Non-pigmented ciliary epithelial cell (primary cell): ENCODE data around the gene CAMK1D.
"Not testable (repeated sequence)": the region's sequence is repeated elsewhere in the genome, so short reads cannot be mapped to it uniquely, and the experiment has no call there.

ENCODE experiments used
- DNase-seq: peaks from one replicate; pipeline ENCODE4 v3.0.0-alpha.2; 2010; ENCODE audit warnings: low read depth

The CAMK1D gene

DNA sequence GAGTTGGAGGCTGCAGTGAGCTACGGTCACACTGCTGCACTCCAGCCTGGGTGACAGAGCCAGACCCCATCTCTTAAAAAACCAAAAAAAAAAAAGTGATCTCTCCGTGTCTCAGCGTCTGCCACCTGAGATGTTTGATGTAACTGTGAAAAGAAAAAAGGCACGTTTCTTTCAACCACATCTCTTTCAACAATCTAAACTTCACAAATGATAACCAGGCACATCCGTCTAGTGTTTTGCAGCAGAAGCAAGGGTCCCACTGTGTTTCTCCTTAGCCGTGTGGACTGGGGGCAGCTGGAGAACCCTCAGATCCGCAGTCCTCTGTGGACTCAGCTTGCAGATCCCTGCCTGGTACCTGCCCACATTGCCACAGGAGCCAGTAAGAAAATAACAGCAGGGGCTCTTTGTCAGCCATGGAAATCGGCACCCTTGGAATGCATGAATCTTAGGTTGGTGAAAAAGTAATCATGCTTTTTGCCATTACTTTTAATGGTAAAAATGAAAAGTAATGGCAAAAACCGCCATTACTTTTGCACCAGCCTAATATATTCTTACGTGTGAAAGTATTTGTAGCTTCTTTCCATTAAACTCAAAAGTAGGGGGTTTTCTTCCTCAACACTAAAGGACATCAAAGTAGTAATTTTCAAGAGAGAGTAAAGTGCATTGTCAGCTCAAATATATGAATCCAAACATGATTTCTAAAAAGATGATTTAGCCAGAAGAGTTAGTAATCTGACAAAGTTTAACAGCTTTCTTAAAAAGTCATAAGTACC, 375.6 kb downstream of the CAMK1D start:
- DNase-seq, result no peak

- DNase-seq, result not testable (repeated sequence)
Measured at GRCh38 chr10:12725580-12725888, 376.2 kb downstream of the CAMK1D start.

- no peak for DNase-seq
Measured at GRCh38 chr10:12726971-12727831, 377.9 kb downstream of the CAMK1D start.

DNA sequence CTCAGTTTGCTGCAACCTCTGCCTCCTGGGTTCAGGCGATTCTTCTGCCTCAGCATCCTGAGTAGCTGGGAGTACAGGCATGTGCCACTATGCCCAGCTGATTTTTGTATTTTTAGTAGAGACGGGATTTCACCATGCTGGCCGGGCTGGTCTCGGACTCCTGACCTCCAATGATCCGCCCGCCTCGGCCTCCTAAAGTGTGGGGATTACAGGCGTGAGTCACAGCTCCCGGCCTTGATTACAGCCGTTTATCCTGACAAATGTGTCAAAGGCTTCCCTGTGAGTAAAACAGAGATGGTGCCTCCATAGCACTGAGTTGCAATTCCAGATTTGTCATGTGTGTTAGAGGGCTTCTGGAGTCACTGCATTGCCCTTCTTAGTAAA, 378.5 kb downstream of the CAMK1D start:
- no peak for DNase-seq

- no peak for DNase-seq
Measured at GRCh38 chr10:12728494-12728893, 379.1 kb downstream of the CAMK1D start.

DNA sequence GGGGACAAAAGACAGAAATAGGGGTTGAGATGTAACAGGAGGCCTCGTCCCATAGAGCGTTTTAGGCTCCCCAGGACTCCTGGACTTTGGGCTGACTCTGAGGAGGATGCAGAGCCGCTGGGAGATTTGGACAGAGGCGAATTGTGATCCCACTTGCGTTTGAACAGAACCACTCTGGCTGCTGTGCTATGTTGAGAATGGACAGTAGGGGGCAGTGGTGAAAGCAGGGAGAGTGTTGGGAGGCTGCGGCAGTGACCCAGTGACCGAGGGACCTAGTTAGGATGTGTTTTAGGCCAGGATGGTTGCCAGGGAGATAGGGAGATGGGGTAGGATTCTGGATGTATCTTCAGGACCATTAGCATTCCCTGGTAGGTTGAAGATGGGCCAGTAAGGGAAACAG, 380.5 kb downstream of the CAMK1D start:
- no peak for DNase-seq

DNA sequence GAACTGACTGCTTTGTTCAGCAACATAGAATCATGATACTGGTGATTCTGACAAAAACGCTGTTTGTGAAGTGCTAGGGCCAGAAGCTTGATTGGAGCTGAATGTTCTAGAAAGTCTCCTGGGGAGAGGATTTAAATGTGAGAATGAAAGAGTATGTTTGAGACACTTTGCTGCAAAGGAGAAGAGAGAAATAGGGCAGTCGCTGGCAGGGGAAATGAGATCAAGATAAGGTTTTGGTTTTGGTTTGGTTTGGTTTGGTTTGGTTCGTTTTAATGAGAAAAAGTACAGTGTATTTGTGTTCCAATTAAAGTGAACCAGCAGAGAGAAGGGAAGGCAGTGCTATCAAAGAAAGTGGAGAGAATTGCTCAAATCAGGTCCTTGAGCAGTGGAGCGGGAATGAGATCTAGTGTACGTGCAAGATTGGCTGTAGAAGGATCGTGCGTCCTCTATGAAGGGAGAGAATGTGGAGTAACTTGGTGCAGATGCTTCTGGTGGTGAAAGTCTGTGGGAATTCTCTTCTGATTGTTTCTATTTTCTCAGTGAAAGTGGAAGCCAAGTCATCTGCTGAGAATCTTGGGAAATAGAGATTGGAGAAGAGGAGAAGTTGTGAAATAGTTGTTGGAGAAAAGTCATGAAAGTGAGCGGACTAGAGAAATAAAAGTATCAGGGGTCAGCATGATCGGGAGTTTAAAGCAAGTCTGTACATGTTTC, 381.6 kb downstream of the CAMK1D start:
- DNase-seq, result no peak

DNA sequence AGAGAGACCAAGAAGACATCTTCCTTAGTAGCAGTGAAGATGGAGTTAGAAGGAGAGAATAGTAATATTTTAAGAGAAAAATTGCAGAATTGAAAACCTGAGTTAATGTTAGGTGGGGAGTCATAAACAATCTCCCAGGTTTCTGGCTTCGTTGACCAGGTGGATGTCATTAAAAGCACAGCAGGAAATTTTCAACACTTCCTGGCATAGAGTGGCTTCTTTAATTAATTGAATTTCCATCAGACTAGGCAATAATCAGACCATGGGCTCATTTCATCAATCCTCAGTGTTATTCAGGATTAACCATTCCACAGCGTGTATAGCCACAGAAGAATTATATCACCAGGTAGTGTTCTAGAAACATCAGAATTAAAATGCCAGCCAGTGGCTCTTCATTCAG, 383.9 kb downstream of the CAMK1D start:
- DNase-seq, result no peak

- DNase-seq, result no peak
Measured at GRCh38 chr10:12735843-12736462, 386.6 kb downstream of the CAMK1D start.

DNA sequence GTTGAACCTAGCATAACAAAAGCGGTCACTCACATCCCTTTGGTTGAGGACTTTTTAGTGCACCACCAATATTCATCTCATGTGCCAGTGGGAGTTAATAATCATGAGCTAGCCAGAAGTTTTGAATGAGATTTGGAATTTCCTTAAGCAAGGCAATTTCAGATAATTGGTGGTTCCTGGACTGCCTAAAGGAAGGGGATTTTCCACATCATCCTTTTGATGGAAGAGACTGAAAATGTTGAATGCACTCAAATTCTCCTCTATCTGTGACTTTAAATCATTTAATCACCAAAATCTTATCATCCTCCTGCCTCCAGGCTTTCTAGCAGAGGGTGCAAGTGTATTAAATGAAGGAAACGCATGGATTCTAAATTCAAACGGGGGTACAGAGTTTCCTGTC, 391.5 kb downstream of the CAMK1D start:
- no peak for DNase-seq

DNA sequence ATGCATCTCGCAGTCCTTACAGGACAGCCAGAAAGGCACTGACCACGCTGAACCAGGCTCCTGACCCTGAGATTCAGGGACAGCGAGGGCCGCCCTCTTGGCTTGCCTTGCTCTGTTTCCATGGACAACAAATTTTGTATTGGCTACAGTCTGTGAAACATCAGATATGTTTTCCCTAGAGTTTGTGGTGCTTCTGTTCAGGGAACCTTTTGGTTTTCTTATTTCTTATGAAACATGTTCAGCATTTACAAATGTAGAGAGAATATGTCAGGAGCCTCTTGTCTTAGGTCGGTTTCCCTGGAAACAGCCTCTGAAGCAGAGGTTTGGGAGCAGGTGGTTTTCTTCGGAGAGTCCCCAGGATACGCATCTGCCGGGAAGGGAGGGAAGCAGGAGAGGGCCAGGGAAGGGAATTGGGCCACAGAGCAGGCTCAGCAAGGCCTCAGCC, 392.0 kb downstream of the CAMK1D start:
- DNase-seq, result no peak

- no peak for DNase-seq
Measured at GRCh38 chr10:12742771-12743170, 393.4 kb downstream of the CAMK1D start.

DNA sequence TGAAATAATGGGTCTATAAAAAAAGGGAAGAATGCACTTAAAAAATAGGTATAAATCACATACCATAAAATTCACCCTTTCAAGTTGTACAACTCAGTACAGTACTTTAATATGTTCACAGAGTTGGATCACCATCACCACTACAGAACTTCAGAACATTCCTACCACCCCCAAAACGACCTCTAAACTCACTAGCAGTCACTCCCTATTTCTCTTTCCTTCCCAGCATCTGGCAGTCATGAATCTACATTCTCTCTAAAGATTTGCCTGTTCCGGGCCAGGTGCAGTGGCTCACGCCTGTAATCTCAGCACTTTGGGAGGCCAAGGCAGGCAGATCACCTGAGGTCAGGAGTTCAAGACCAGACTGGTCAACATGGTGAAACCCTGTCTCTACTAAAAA, 394.1 kb downstream of the CAMK1D start:
- not testable (repeated sequence) for DNase-seq

- DNase-seq, result no peak
Measured at GRCh38 chr10:12743941-12744340, 394.6 kb downstream of the CAMK1D start.

- DNase-seq, result no peak
Measured at GRCh38 chr10:12748186-12748585, 398.8 kb downstream of the CAMK1D start.

DNA sequence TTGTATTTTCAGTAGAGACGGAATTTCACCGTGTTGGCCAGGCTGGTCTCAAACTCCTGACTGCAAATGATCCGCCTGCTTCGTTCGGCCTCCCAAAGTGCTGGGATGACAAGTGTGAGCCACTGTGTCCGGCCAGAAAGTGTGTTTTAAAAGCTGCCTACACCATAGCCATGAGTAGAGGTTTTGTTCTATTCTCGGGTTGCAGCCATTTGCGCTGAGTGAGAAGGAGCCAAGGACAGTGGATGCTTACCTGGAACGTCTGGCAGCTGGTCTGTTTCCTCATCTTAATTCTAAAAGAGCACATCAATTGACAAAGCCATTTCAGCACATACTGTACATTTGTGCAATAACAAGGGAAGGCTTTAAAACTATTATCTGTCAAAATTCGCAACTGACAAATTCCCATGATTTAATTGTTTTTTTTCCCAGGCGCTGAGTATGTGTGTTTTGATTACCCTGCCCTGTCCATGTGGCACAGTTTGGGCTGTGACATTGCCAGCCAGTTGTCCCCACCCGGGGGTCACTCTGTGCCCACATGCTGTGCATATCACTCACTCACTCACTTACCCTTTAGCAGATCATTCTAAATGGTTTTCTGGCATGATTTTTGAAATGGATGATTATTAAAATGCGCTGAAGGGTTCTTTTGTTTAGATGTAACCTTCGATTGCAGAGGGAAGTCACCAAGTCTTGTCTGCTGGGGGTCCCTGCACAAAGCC, 400.6 kb downstream of the CAMK1D start:
- no peak for DNase-seq

- DNase-seq, result peak; percentile 40
Measured at GRCh38 chr10:12750526-12751201, 401.3 kb downstream of the CAMK1D start.

- DNase-seq, result no peak
Measured at GRCh38 chr10:12755075-12755474, 405.7 kb downstream of the CAMK1D start.

DNA sequence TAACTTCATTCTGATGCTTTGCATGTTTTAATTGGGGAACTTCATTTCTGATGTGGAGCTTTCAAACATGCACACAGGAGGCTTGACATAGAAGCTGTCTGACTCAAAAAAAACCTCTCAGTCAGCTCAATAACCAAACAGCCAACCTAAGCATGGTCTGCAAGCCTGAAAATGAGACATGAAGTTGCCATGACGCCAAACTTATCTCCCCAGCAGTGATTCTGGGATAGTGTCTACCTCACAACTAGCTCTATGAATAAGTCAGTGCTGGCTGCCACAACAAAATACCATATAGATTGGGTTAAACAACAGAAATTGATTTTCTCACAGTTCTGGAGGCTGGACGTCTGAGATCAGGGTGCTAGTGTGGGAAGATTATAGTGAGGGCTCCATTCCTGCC, 408.0 kb downstream of the CAMK1D start:
- DNase-seq, result no peak

GRCh38 chr10:12758271-12758670, 408.9 kb downstream of the CAMK1D start:
- no peak for DNase-seq

DNA sequence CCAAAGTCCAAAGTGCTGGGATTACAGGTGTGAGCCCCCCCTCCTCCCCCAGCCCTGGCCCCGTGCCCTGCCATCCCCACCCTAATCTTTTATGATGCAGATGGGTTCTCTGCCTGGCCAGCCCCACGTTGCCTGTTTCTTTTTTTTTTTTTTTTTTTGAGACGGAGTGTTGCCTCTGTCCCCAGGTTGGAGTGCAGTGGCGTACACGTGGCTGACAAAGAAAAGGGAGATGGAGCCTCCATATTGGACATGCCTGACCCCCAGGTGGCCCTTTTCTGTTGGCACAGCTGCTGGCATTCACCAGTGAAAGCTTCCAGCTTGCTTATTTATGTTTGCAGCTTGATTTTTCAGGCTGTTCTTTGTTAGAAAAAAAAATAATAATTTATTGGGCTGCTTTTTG, 416.9 kb downstream of the CAMK1D start:
- DNase-seq, result no peak
